C4-2B (cell line): ENCODE results near the gene ANKRD12.
"Not testable (repeated sequence)": the region's sequence is repeated elsewhere in the genome, so short reads cannot be mapped to it uniquely, and the experiment has no call there.

ENCODE experiments used
- H3K27ac ChIP-seq: fragments of 450-650 bp; 2 replicates; pipeline ENCODE4 v1.5.1; 2017
- ZFX ChIP-seq: fragments of 450-650 bp; IDR thresholded peaks from 2 replicates; pipeline ENCODE4 v1.6.1; 2017
- TF ChIP-seq, protein P1 (sequence below): fragments of 450-650 bp; conservative IDR thresholded peaks from 2 replicates; pipeline ENCODE4 v1.5.1; 2017; ENCODE audit warnings: mild to moderate bottlenecking

Gene ANKRD12

GRCh38 chr18:9263264-9263663 lies 126.7 kb downstream of the ANKRD12 start:
- H3K27ac ChIP-seq, result no peak overlapping the region
- no peak for TF ChIP-seq ZFX
- TF ChIP-seq, protein P1, sequence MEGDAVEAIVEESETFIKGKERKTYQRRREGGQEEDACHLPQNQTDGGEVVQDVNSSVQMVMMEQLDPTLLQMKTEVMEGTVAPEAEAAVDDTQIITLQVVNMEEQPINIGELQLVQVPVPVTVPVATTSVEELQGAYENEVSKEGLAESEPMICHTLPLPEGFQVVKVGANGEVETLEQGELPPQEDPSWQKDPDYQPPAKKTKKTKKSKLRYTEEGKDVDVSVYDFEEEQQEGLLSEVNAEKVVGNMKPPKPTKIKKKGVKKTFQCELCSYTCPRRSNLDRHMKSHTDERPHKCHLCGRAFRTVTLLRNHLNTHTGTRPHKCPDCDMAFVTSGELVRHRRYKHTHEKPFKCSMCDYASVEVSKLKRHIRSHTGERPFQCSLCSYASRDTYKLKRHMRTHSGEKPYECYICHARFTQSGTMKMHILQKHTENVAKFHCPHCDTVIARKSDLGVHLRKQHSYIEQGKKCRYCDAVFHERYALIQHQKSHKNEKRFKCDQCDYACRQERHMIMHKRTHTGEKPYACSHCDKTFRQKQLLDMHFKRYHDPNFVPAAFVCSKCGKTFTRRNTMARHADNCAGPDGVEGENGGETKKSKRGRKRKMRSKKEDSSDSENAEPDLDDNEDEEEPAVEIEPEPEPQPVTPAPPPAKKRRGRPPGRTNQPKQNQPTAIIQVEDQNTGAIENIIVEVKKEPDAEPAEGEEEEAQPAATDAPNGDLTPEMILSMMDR, result no peak

DNA sequence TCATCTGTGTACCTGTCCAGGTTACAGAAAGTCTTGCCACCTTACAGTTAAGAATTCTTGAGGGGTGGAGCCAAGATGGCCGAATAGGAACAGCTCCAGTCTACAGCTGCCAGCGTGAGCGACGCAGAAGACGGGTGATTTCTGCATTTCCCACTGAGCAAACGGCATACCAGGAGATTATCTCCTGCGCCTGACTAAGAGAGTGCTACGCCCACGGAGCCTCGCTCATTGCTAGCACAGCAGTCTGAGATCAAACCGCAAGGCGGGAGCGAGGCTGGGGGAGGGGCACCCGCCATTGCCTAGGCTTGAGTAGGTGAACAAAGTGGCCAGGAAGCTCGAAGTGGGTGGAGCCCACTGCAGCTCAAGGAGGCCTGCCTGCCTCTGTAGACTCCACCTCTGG lies 128.2 kb downstream of the ANKRD12 start:
- H3K27ac ChIP-seq, result not testable (repeated sequence)

GRCh38 chr18:9273221-9273620 lies 136.6 kb downstream of the ANKRD12 start:
- TF ChIP-seq, protein P1, result no peak
- TF ChIP-seq ZFX, result no peak
- no peak overlapping the region for H3K27ac ChIP-seq

DNA sequence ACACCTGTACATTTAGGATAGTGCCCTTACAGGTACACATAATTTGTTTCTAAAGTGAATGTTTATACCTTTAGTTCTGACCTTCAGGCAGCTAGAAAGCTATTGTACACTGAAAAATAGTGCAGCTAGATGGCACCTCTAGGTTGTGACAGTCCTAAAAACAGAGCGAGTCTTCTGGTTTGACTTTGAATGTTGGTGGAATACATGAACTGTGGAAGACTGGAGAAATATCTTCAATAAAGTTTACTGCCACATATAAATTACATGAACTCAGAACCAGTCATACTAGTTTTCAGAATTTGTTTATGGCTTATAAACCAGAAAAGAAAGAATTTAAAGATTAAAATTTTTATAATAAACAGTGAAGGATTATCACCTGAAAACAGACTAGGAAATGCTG lies 139.3 kb downstream of the ANKRD12 start:
- TF ChIP-seq, protein P1, result no peak; the same call in 1 of the 2 replicates
- TF ChIP-seq ZFX, result no peak
- no peak overlapping the region for H3K27ac ChIP-seq

DNA sequence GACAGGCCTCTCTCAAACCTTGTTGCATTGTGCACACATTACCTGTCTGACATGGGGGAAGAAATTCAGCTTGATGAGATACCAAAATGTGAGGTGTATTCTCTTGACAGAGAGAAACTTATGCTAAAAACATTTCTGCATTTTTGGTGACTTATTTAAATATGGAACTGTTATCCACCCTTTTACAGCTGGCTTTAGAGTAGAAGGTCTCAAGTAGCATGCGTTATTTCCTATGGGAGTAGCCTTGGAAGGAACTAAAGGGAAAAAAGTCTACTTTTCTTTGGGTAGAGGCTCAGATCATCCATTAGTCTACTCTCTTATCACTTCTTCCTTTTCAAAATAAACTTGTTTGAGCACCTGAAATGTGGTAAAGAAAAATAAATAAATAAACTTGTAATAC lies 141.4 kb downstream of the ANKRD12 start:
- no peak for TF ChIP-seq ZFX
- TF ChIP-seq, protein P1, result no peak
- no peak overlapping the region for H3K27ac ChIP-seq

DNA sequence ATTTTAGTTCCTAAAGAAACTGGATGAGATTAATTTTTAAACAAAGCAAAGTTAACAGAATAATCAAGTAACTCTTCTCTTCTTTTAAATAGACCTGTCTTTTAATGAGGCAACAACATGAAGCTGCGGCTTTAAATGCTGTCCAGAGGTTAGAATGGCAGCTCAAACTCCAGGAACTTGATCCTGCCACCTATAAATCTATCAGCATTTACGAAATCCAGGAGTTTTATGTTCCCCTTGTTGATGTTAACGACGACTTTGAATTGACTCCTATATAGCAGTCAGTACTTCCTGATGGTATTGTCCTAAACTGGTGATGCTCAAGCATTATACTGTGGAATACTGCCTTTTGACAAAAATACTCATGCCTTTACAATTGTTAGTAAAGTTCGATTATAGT lies 144.3 kb downstream of the ANKRD12 start:
- no peak overlapping the region for H3K27ac ChIP-seq
- TF ChIP-seq, protein P1, result no peak
- TF ChIP-seq ZFX, result no peak

DNA sequence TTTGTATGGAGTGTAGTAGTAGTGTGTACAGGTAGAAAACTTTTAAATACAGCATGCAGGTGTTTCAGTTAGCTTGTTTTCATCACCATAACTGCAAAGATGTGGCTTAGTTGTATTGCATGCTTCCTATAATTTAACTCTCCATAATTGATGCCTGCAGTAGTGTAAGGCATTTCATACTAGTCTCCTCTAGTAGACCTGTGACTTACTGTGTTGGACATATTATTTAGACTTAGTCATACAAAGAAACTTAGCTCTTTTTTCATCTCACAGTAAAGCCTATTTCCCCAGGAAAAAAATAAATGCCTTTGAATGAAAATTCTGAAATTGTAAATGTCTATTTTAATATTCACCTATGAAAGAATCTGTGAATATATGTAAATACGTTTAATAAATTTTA lies 145.2 kb downstream of the ANKRD12 start:
- no peak overlapping the region for H3K27ac ChIP-seq
- TF ChIP-seq ZFX, result no peak
- TF ChIP-seq, protein P1, result no peak

DNA sequence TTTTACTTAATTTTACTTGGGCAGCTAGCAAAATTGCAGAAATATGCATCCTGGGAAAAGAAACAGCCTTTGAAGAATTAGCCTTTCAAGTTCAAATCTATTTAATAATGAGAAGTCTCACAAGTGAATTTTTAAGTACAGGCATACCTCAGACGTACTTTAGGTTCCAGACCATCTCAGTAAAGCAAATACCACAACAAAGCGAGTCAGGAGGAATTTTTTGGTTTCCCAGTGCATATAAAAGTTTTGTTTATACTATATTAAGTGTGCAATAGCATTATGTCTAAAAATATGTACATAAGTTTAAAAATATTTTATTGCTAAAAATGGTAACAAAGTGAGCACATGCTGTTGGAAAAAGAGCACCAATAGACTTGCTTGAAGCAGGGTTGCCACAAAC lies 147.2 kb downstream of the ANKRD12 start:
- no peak for TF ChIP-seq ZFX
- TF ChIP-seq, protein P1, result no peak
- H3K27ac ChIP-seq, result no peak overlapping the region
